ENCODE measurements around the gene ASIC2.

ASIC2 gene

DNA sequence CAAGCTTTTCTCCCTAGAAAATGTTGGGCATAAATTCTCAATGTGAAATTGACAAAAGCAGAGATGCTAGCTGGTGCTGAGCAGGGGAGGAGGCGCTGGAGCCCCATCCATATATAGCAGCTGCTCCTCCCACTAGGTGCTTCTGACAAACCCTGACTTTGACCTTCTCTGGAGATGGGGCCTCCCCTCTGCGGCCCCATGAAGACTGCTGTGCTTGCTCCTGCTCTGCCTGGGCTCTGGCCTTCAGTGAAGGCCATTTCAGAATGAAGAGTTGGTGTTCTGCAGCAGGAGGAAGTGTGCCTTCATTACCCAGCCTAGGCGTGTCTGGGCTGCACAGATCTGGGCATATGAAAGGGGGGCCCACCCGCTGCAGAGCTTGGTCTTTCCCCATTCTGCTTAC lies 29.7 kb downstream of the ASIC2 start:
- ChIA-PET CTCF (no interaction called here), POLR2A (no interaction called here)
- no peak for DNase-seq (ENCODE audit: extremely low spot score)
- TF ChIP-seq BHLHE40 (IDR thresholded peaks at IDR 0.05; ENCODE audit: borderline replicate concordance): no peak
- TF ChIP-seq NFRKB (IDR thresholded peaks at IDR 0.05): no peak
- TF ChIP-seq ZNF384 (IDR thresholded peaks at IDR 0.05): no peak
- TF ChIP-seq HDGF (IDR thresholded peaks at IDR 0.05; ENCODE audit: borderline replicate concordance): no peak
- no peak for TF ChIP-seq L3MBTL2 (conservative IDR thresholded peaks at IDR 0.05)
- TF ChIP-seq SUZ12 (IDR thresholded peaks at IDR 0.05): no peak

DNA sequence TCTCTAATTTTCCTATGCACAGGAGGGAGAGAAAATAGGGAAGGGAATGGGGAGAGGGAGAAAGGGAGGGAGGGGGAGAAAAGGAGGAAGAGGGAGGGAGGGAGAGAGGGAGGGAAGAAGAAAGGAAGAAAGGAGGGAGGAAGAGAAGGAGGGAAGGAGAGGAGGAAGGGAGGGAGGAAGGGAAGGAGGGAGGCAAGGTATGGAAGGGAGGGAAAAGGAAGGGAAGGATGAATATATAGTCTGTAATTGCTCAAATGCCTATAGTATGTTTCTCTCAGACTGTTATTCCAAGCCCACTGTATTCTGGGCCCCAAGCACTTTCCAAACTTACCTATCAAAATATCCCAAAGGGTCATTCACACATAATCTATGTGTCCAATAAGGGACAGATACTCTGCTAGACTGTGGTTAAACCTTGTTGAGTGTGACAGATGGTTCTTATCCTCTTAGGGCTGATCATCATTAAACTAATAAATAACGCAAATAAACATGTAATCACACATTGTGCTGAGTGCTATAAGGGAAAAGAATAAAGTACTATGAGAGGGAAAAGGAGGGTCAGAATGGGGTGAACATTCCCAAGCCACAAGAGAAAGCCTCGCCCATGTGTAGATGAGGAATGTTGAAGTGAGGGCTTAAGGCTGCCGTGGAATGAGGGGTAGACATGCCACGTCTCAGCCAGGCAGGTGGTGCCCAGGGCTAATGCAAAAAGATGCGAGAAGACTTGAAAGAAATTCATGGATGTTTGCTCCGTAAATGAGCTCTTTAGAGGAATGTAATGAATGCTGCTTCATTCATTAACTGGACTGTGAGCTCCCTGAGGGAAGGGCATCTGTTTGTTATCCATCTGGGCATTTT lies 30.6 kb downstream of the ASIC2 start:
- CTCF ChIA-PET: interaction anchor here (0.6 kb wide), 2 partner anchors 22 to 143 kb away, joined by 3 read pairs; no protein-coding TSS in a partner anchor
- DNase-seq (ENCODE audit: extremely low spot score): no peak
- no peak for TF ChIP-seq TARDBP (IDR thresholded peaks at IDR 0.05)
- no peak for TF ChIP-seq FOXK2 (IDR thresholded peaks at IDR 0.05)
- no peak for TF ChIP-seq ZNF384 (IDR thresholded peaks at IDR 0.05)
- no peak for TF ChIP-seq HDGF (IDR thresholded peaks at IDR 0.05; ENCODE audit: borderline replicate concordance)
- no peak for TF ChIP-seq L3MBTL2 (conservative IDR thresholded peaks at IDR 0.05)
- TF ChIP-seq FOXM1 (IDR thresholded peaks at IDR 0.05; ENCODE audit: borderline replicate concordance): no peak
- no peak for TF ChIP-seq LEF1 (IDR thresholded peaks at IDR 0.05; ENCODE audit: borderline replicate concordance)
- TF ChIP-seq BHLHE40 (IDR thresholded peaks at IDR 0.05; ENCODE audit: borderline replicate concordance): no peak
- no peak for TF ChIP-seq PKNOX1 (IDR thresholded peaks at IDR 0.05)
- no peak for TF ChIP-seq ELF4 (IDR thresholded peaks at IDR 0.05)
- TF ChIP-seq ARNT (IDR thresholded peaks at IDR 0.05): no peak
- TF ChIP-seq SP1 (IDR thresholded peaks at IDR 0.05): no peak
- no peak for TF ChIP-seq SUZ12 (IDR thresholded peaks at IDR 0.05)
- no peak for TF ChIP-seq NFRKB (IDR thresholded peaks at IDR 0.05)
- no peak for TF ChIP-seq FOXA1 (IDR thresholded peaks at IDR 0.05)
- TF ChIP-seq CTBP1 (IDR thresholded peaks at IDR 0.05; ENCODE audit: borderline replicate concordance): no peak
- POLR2A ChIA-PET: interaction anchor here (0.6 kb wide), 1 partner anchor 514 kb away, joined by 3 read pairs; no protein-coding TSS in a partner anchor

GRCh38 chr17:33261820-33262219 lies 31.3 kb downstream of the ASIC2 start:
- TF ChIP-seq ZNF384 (IDR thresholded peaks at IDR 0.05): no peak
- TF ChIP-seq ARNT (IDR thresholded peaks at IDR 0.05): no peak
- no peak for TF ChIP-seq PKNOX1 (IDR thresholded peaks at IDR 0.05)
- TF ChIP-seq CTBP1 (IDR thresholded peaks at IDR 0.05; ENCODE audit: borderline replicate concordance): no peak
- TF ChIP-seq TARDBP (IDR thresholded peaks at IDR 0.05): no peak
- no peak for TF ChIP-seq NFRKB (IDR thresholded peaks at IDR 0.05)
- no peak for TF ChIP-seq L3MBTL2 (conservative IDR thresholded peaks at IDR 0.05)
- no peak for TF ChIP-seq FOXK2 (IDR thresholded peaks at IDR 0.05)
- TF ChIP-seq LEF1 (IDR thresholded peaks at IDR 0.05; ENCODE audit: borderline replicate concordance): no peak
- no peak for TF ChIP-seq BHLHE40 (IDR thresholded peaks at IDR 0.05; ENCODE audit: borderline replicate concordance)
- ChIA-PET POLR2A (no interaction called here), CTCF (interaction anchor here (0.6 kb wide), 1 partner anchor 142 kb away, joined by 3 read pairs; no protein-coding TSS in a partner anchor)
- DNase-seq (ENCODE audit: extremely low spot score): no peak

- ChIA-PET CTCF (no interaction called here), POLR2A (no interaction called here)
- TF ChIP-seq PKNOX1 (IDR thresholded peaks at IDR 0.05) (no peak), CTBP1 (IDR thresholded peaks at IDR 0.05; ENCODE audit: borderline replicate concordance) (no peak), NFRKB (IDR thresholded peaks at IDR 0.05) (no peak), SP1 (IDR thresholded peaks at IDR 0.05) (no peak), HDGF (IDR thresholded peaks at IDR 0.05; ENCODE audit: borderline replicate concordance) (no peak), LEF1 (IDR thresholded peaks at IDR 0.05; ENCODE audit: borderline replicate concordance) (no peak), FOXM1 (IDR thresholded peaks at IDR 0.05; ENCODE audit: borderline replicate concordance) (no peak), FOXK2 (IDR thresholded peaks at IDR 0.05) (no peak)
- no peak for DNase-seq (ENCODE audit: extremely low spot score)
Observed at GRCh38 chr17:33260638-33261037, 32.5 kb downstream of the ASIC2 start.

GRCh38 chr17:33258296-33258695 lies 34.8 kb downstream of the ASIC2 start:
- no peak for DNase-seq (ENCODE audit: extremely low spot score)
- no peak for TF ChIP-seq ZNF384 (IDR thresholded peaks at IDR 0.05)
- ChIA-PET POLR2A (no interaction called here), CTCF (no interaction called here)

- DNase-seq (ENCODE audit: extremely low spot score): no peak
- CTCF ChIA-PET: no interaction called here
- TF ChIP-seq CTBP1 (IDR thresholded peaks at IDR 0.05; ENCODE audit: borderline replicate concordance): no peak
- no peak for TF ChIP-seq PKNOX1 (IDR thresholded peaks at IDR 0.05)
- TF ChIP-seq LEF1 (IDR thresholded peaks at IDR 0.05; ENCODE audit: borderline replicate concordance): no peak
- TF ChIP-seq ARNT (IDR thresholded peaks at IDR 0.05): no peak
- no peak for TF ChIP-seq NFRKB (IDR thresholded peaks at IDR 0.05)
- no peak for TF ChIP-seq TARDBP (IDR thresholded peaks at IDR 0.05)
- no peak for TF ChIP-seq ZNF384 (IDR thresholded peaks at IDR 0.05)
- TF ChIP-seq SP1 (IDR thresholded peaks at IDR 0.05): no peak
- no peak for TF ChIP-seq L3MBTL2 (conservative IDR thresholded peaks at IDR 0.05)
- TF ChIP-seq FOXM1 (IDR thresholded peaks at IDR 0.05; ENCODE audit: borderline replicate concordance): no peak
- no peak for TF ChIP-seq ELF4 (IDR thresholded peaks at IDR 0.05)
- TF ChIP-seq FOXA1 (IDR thresholded peaks at IDR 0.05): no peak
- no peak for TF ChIP-seq HDGF (IDR thresholded peaks at IDR 0.05; ENCODE audit: borderline replicate concordance)
- POLR2A ChIA-PET: no interaction called here
Observed at GRCh38 chr17:33245183-33245582, 47.9 kb downstream of the ASIC2 start.

Data from HEK293T (cell line).